ENCODE measurements around the gene FIGN.

FIGN gene

DNA sequence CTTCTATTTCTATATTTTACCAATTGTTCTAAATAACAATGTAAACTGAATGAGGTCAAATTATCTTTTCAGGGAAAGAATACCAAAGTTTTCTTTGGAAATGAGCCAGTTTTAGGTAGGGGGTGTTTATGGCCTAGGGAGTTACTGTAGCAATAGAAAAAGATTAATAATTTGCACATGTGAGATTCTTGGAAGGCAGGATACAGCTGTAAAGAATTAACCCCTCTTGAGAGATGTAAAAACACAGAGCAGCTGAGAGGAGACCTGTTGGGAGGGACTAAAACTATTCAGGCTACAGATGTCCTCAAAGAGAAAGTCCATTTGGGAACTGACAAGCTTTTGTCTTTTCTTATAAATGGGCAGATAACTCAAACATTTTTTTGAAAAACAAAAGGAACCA lies 182.2 kb downstream of the FIGN start:
- TF ChIP-seq SIN3A (IDR thresholded peaks at IDR 0.05; ENCODE audit: borderline replicate concordance, insufficient read depth, low read length) (peak; percentile 56; the same call in 1 of the 2 replicates), REST (IDR thresholded peaks at IDR 0.05; ENCODE audit: insufficient read depth in 1 of 2, low read depth in 2 of 2, low read length in 2 of 2) (0 out of 4 replicates have a peak, but pooled peaks of 1 of the 2 experiments have one; percentile 14), POLR2AphosphoS5 (IDR thresholded peaks at IDR 0.05; ENCODE audit: low read depth, low read length) (peak; percentile 51; the same call in 1 of the 2 replicates), TAF1 (IDR thresholded peaks at IDR 0.05; ENCODE audit: borderline replicate concordance, insufficient read depth, low read length) (no peak), FOXP2 (optimal IDR thresholded peaks at IDR 0.05; ENCODE audit: borderline replicate concordance, extremely low read depth, extremely low read length, insufficient read depth) (no peak)

DNA sequence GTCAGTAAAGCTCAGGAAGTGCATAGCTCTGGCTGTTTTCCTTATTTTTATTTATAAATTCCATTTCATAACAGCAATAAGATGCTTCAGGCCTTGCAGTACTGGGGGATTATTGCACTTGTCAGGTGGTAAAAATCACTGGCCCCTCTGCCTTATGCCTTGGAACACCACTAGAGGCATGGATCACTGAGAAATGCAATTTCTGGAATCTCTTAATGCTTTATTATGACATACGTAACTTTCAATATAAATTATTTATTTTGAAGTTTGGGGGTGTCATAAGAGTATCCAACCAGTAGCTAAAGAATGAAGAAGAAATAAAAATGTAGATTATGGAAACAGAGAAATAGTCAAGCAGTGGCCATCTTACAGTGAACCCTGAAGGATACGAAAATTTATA lies 183.1 kb downstream of the FIGN start:
- TF ChIP-seq FOXP2 (optimal IDR thresholded peaks at IDR 0.05; ENCODE audit: borderline replicate concordance, extremely low read depth, extremely low read length, insufficient read depth) (no peak), REST (IDR thresholded peaks at IDR 0.05; ENCODE audit: insufficient read depth in 1 of 2, low read depth in 2 of 2, low read length in 2 of 2) (no peak), SIN3A (IDR thresholded peaks at IDR 0.05; ENCODE audit: borderline replicate concordance, insufficient read depth, low read length) (no peak), POLR2AphosphoS5 (IDR thresholded peaks at IDR 0.05; ENCODE audit: low read depth, low read length) (no peak), TAF1 (IDR thresholded peaks at IDR 0.05; ENCODE audit: borderline replicate concordance, insufficient read depth, low read length) (no peak)

DNA sequence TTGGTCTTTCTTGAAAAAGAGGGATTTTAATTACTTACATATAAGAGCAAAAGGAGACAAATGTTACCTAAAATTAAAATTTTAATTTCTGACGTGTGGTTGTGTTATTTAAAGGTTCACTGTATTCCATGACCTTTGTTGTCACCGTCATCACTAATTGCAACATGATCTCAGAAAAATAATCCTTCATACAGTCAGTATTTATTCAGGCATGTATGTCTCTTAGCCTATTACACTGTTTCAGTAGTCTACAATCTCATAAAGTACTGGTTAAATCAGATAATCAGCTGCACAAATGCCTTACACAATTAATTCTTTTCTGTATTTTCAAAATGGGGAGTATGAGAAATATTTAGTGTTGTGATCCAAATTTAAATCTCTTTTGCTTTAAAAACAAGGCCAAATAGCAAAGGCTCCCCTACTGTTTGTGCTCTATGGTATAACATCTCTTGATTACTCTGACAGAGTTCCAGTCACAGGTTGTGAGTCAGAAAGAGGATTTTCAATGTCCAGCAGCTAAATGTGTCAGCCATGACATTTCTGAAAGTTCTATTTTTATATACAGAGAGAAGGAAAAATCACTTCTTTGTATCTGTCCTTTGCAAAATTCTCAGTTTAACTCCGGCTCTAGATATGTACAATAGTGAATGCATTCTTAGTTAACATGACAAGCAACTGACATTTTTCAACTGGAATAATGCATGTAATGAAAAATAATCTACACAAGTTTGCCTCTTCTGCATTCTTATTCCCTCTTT lies 184.0 kb downstream of the FIGN start:
- TF ChIP-seq POLR2AphosphoS5 (IDR thresholded peaks at IDR 0.05; ENCODE audit: low read depth, low read length) (no peak), REST (IDR thresholded peaks at IDR 0.05; ENCODE audit: insufficient read depth in 1 of 2, low read depth in 2 of 2, low read length in 2 of 2) (no peak), TAF1 (IDR thresholded peaks at IDR 0.05; ENCODE audit: borderline replicate concordance, insufficient read depth, low read length) (no peak), FOXP2 (optimal IDR thresholded peaks at IDR 0.05; ENCODE audit: borderline replicate concordance, extremely low read depth, extremely low read length, insufficient read depth) (no peak), SIN3A (IDR thresholded peaks at IDR 0.05; ENCODE audit: borderline replicate concordance, insufficient read depth, low read length) (no peak)

- TF ChIP-seq POLR2AphosphoS5 (IDR thresholded peaks at IDR 0.05; ENCODE audit: low read depth, low read length) (no peak), FOXP2 (optimal IDR thresholded peaks at IDR 0.05; ENCODE audit: borderline replicate concordance, extremely low read depth, extremely low read length, insufficient read depth) (no peak), TAF1 (IDR thresholded peaks at IDR 0.05; ENCODE audit: borderline replicate concordance, insufficient read depth, low read length) (no peak), SIN3A (IDR thresholded peaks at IDR 0.05; ENCODE audit: borderline replicate concordance, insufficient read depth, low read length) (no peak), REST (IDR thresholded peaks at IDR 0.05; ENCODE audit: insufficient read depth in 1 of 2, low read depth in 2 of 2, low read length in 2 of 2) (no peak)
Measured at GRCh38 chr2:163548970-163549369, 186.8 kb downstream of the FIGN start.

Data from PFSK-1 (cell line).